Spinal cord (tissue), 10 donors: ENCODE measurements around the gene RAB9A. TPM values are rescaled to one million over a fixed set of nuclear protein-coding genes. Genes with fewer than 3 reads are reported as not detected.
A peak's percentile ranks its signal among the peaks of the same experiment; 100 is the strongest.

Experiments
- DNase-seq, 6 donors: peaks; one replicate each; pipeline versions ENCODE4 v3.0.0 to v3.0.0-alpha.2; 2013 to 2015; ENCODE audit warnings: low spot score in 6 of 6, low read depth in 4 of 6
- H3K27ac ChIP-seq: one replicate; pipeline ENCODE4 v1.5.1; 2013; ENCODE audit warnings: low read depth, low read length, control low read depth
- H3K27me3 ChIP-seq: one replicate; pipeline ENCODE4 v1.6.1; 2013; ENCODE audit warnings: low read length; ENCODE audit not compliant: control insufficient read depth, insufficient read depth
- H3K36me3 ChIP-seq: one replicate; pipeline ENCODE4 v1.6.1; 2013; ENCODE audit warnings: low read length; ENCODE audit not compliant: control insufficient read depth, insufficient read depth
- H3K4me1 ChIP-seq: one replicate; pipeline ENCODE4 v1.6.1; 2013; ENCODE audit warnings: low read length; ENCODE audit not compliant: control insufficient read depth, insufficient read depth
- H3K4me3 ChIP-seq: one replicate; pipeline ENCODE4 v1.5.1; 2013; ENCODE audit warnings: low read depth, low read length, control low read depth
- H3K9me3 ChIP-seq: one replicate; pipeline ENCODE4 v1.6.1; 2013; ENCODE audit warnings: low read length; ENCODE audit not compliant: control insufficient read depth, insufficient read depth
- WGBS: methylation state at CpG from one replicate; pipeline ENCODE4 v1.1.5; 2013; ENCODE audit warnings: missing lambda C conversion rate; ENCODE audit not compliant: insufficient coverage; 5-methylcytosine and 5-hydroxymethylcytosine counted together
- polyA plus RNA-seq, 2 donors: library from polyadenylated mRNA; unstranded; fragments of 120-200 nt; gene quantifications; one replicate each; pipeline ENCODE4 v1.2.1, GENCODE V29; 2013; ENCODE audit not compliant: insufficient read length in 2 of 2
- total RNA-seq, 2 donors: library from RNA; depleted of rRNA in 1 of 2; stranded (reverse); fragments of 120-200 nt in 1 of 2; fragments of >200 nt in 1 of 2; gene quantifications; one replicate each; pipeline versions ENCODE4 v1.2.3 to v1.2.4, GENCODE V29; 2013 to 2014
- donor health status: healthy.

RAB9A gene
- total and polyA plus RNA-seq, 4 donors = 34.9 to 63.4 (median 44.4) TPM

GRCh38 chrX:13685126-13685763, 3.7 kb upstream of the RAB9A start:
- H3K27me3 ChIP-seq = peaks cover 37% of the 10 kb centered on the region
- no peak overlapping the region for H3K4me3 ChIP-seq
- no peak overlapping the region for H3K27ac ChIP-seq
- no peak for DNase-seq
- whole genome bisulfite sequencing = 50% methylated on average over 1 of the region's 3 CpGs
- peaks cover 2% of the 10 kb centered on the region for H3K4me1 ChIP-seq
- H3K36me3 ChIP-seq = no peaks in the 10 kb centered on the region
- H3K9me3 ChIP-seq = no peaks in the 10 kb centered on the region

- no peaks in the 10 kb centered on the region for H3K9me3 ChIP-seq
- H3K4me1 ChIP-seq = peaks cover 2% of the 10 kb centered on the region
- H3K4me3 ChIP-seq = no peak overlapping the region
- H3K27me3 ChIP-seq = peaks cover 39% of the 10 kb centered on the region
- no peak for DNase-seq
- H3K36me3 ChIP-seq = no peaks in the 10 kb centered on the region
- no CpG with 5 or more reads among the region's 1 CpG for WGBS
- no peak overlapping the region for H3K27ac ChIP-seq
Measured at GRCh38 chrX:13687203-13687602, 1.7 kb upstream of the RAB9A start.

GRCh38 chrX:13688384-13688957, 457 bp upstream of the RAB9A start:
- peaks cover 47% of the 10 kb centered on the region for H3K27me3 ChIP-seq
- H3K27ac ChIP-seq = no peak overlapping the region

GRCh38 chrX:13689741-13690211, 848 bp downstream of the RAB9A start:
- Histone ChIP-seq H3K27ac (peak overlapping the region; percentile 87), H3K4me1 (peaks cover 10% of the 10 kb centered on the region), H3K9me3 (no peaks in the 10 kb centered on the region), H3K27me3 (peaks cover 48% of the 10 kb centered on the region), H3K4me3 (peak overlapping the region; percentile 76), H3K36me3 (no peaks in the 10 kb centered on the region)
- DNase-seq = peak in 1 of 6 donors; percentile 28
- WGBS = 4% methylated on average over 11 of the region's 16 CpGs

More at GRCh38 chrX:13688384-13688957, 457 bp upstream of the RAB9A start:
- Histone ChIP-seq H3K9me3 (no peaks in the 10 kb centered on the region), H3K4me3 (peak overlapping the region; percentile 76), H3K4me1 (peaks cover 6% of the 10 kb centered on the region), H3K36me3 (no peaks in the 10 kb centered on the region)
- DNase-seq = peak in 1 of 6 donors; percentile 12
- WGBS = 9% methylated on average over 11 of the region's 13 CpGs

DNA sequence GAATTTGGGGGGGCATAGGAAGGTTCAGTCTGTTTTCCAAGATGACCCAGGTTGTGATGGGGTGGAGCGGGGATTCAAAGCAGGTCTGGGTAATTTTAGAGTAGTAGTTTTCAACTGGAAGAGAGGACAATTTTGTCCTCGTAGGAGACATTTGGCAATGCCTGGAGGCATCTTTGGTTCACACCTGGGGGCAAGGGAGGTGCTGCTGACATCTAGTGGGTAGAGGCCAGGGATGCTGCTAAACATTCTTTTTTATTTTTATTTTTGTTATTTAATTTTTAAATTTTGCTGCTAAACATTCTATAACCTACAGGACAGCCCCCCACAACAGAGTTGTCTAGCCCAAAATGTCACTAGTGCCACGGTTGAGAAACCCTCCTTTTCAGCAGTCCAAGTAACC, 1.9 kb downstream of the RAB9A start:
- Histone ChIP-seq H3K27me3 (peaks cover 50% of the 10 kb centered on the region), H3K27ac (no peak overlapping the region), H3K9me3 (no peaks in the 10 kb centered on the region), H3K4me1 (peaks cover 13% of the 10 kb centered on the region), H3K36me3 (no peaks in the 10 kb centered on the region), H3K4me3 (peak overlapping the region; percentile 76)
- no peak for DNase-seq
- 65% methylated on average over 2 of the region's 3 CpGs for WGBS

GRCh38 chrX:13691841-13692371, 3.0 kb downstream of the RAB9A start:
- DNase-seq = no peak

GRCh38 chrX:13692771-13693231, 3.9 kb downstream of the RAB9A start:
- no peak for DNase-seq
- Histone ChIP-seq H3K36me3 (no peaks in the 10 kb centered on the region), H3K27ac (no peak overlapping the region), H3K4me3 (no peak overlapping the region), H3K9me3 (no peaks in the 10 kb centered on the region), H3K27me3 (peaks cover 55% of the 10 kb centered on the region), H3K4me1 (peaks cover 13% of the 10 kb centered on the region)
- 83% methylated on average over 2 of the region's 5 CpGs for WGBS

More at GRCh38 chrX:13691841-13692371, 3.0 kb downstream of the RAB9A start:
- Histone ChIP-seq H3K4me1 (peaks cover 13% of the 10 kb centered on the region), H3K9me3 (no peaks in the 10 kb centered on the region), H3K36me3 (no peaks in the 10 kb centered on the region), H3K27ac (no peak overlapping the region), H3K27me3 (peaks cover 53% of the 10 kb centered on the region), H3K4me3 (no peak overlapping the region)
- WGBS = 100% methylated on average over 1 of the region's 7 CpGs

DNA sequence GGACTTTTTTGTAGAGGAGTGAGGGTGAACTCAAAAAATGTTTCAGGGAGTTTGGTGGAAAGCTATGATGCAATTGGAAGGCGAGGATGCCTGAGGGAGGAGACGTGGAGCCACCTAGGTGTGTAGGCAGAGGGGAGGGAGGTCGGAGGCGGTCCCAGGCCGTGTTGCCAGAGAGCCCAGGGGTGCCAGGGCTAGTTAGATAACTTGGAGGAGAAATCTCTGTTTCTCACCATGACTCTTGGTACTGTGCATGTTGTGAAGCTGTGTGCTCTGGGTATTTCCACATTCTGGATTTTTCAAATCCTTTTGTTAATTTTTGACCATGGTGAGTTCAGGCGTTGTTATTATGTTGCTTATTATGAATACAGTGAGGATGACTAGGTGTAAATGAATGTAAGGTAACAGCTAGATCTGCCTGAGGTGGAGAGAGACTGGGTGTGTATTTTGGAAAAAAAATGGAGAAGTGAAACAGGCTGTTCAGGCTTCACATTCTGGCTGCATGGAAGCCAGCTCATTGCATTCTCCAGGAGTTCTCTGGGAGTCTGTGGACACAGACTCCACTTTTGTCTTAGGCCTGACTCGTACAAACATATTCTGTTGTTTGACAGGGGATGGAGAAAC, 4.5 kb downstream of the RAB9A start:
- Histone ChIP-seq H3K9me3 (no peaks in the 10 kb centered on the region), H3K36me3 (no peaks in the 10 kb centered on the region), H3K27me3 (peaks cover 54% of the 10 kb centered on the region), H3K4me1 (peaks cover 13% of the 10 kb centered on the region), H3K27ac (peak overlapping the region; percentile 26), H3K4me3 (no peak overlapping the region)
- WGBS = 52% methylated on average over 6 of the region's 7 CpGs
- DNase-seq = peak in 1 of 6 donors; percentile 6

DNA sequence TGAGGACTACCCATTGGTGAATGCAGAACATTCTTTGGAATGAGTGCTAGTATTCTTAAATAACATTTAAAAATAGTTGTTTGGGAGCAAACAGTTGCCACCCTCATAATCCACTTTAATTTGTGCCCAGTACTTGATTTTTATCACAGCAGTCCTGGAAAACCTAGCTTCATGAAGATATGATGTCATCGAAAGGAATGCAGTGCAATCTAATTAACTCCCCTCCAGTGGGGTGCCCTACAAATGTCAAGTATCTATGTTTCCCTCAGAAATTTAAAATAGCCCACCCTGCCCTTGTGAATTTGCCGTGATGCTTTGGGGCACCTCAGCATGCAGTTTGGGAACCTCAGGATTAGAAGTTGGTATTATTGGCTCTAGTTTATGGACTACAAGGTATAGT, 5.4 kb downstream of the RAB9A start:
- no peak overlapping the region for H3K27ac ChIP-seq
- WGBS = no CpG with 5 or more reads among the region's 2 CpGs

More for the DNA sequence above, 5.4 kb downstream of the RAB9A start:
- DNase-seq = no peak
- H3K27me3 ChIP-seq = peaks cover 51% of the 10 kb centered on the region
- H3K9me3 ChIP-seq = no peaks in the 10 kb centered on the region
- H3K4me1 ChIP-seq = peaks cover 11% of the 10 kb centered on the region
- H3K36me3 ChIP-seq = no peaks in the 10 kb centered on the region
- no peak overlapping the region for H3K4me3 ChIP-seq
